ENCODE data around the gene AGAP3. TPM values are rescaled to one million over a fixed set of nuclear protein-coding genes. Genes with fewer than 3 reads are reported as not detected.
A peak's percentile ranks its signal among the peaks of the same experiment; 100 is the strongest.

The AGAP3 gene
- total and polyA plus RNA-seq, 7 experiments from 2014 or later = 6.0 to 70.6 (median 36.4) TPM

- DNase-seq (no peak), ATAC-seq (no peak)
- H3K27ac ChIP-seq (ENCODE audit: low read depth, low read length) = no peak overlapping the region
- H3K4me3 ChIP-seq (ENCODE audit: low read length) = no peak overlapping the region
- ChIA-PET CTCF (interaction anchor here (0.6 to 1.9 kb wide), 3 partner anchors 9 to 158 kb away, joined by 3 to 4 read pairs (median 3); no protein-coding TSS in a partner anchor), POLR2A (interaction anchor here (1.6 kb wide), 1 partner anchor 56 kb away, joined by 3 read pairs; no protein-coding TSS in a partner anchor)
- Mint-ChIP-seq H3K4me3 (peak overlapping the region in 9 of 10 donors; percentile 17 to 72 (median 46)), H3K27me3 (peaks cover 0 to 21% (median 0%) of the 10 kb centered on the region in 5 donors), H3K9me3 (no peaks in the 10 kb centered on the region), H3K36me3 (peaks cover 0 to 8% (median 3%) of the 10 kb centered on the region in 5 donors), H3K27ac (no peak overlapping the region), H3K4me1 (peaks cover 3 to 24% (median 10%) of the 10 kb centered on the region in 7 donors)
- no peaks in the 10 kb centered on the region for H3K4me1 ChIP-seq (ENCODE audit: control insufficient read depth in 2 of 2, insufficient read depth in 2 of 2, low read length in 2 of 2)
- H3K27me3 ChIP-seq (ENCODE audit: control insufficient read depth in 2 of 2, insufficient read depth in 2 of 2, low read length in 2 of 2) = peaks cover 0 to 4% of the 10 kb centered on the region in 2 donors
- no peaks in the 10 kb centered on the region for H3K9me3 ChIP-seq (ENCODE audit: control insufficient read depth in 2 of 3, low read length in 3 of 3)
- H3K36me3 ChIP-seq (ENCODE audit: control insufficient read depth in 2 of 3, insufficient read depth in 3 of 3, low read length in 3 of 3) = peaks cover 0 to 9% (median 0%) of the 10 kb centered on the region in 3 experiments
- intact Hi-C loops (cut with micrococcal nuclease) = loop anchor here in 1 of 2 donors (10.0 kb wide), 1 partner anchor 340 kb away; no protein-coding TSS in a partner anchor
Measured at GRCh38 chr7:151114151-151115090, 28.1 kb downstream of the AGAP3 start.

- Histone ChIP-seq H3K4me3 (ENCODE audit: low read length) (no peak overlapping the region), H3K36me3 (ENCODE audit: control insufficient read depth in 2 of 3, insufficient read depth in 3 of 3, low read length in 3 of 3) (peaks cover 0 to 18% (median 0%) of the 10 kb centered on the region in 3 experiments), H3K27ac (ENCODE audit: low read depth, low read length) (no peak overlapping the region), H3K27me3 (ENCODE audit: control insufficient read depth in 2 of 2, insufficient read depth in 2 of 2, low read length in 2 of 2) (peaks cover 0 to 4% of the 10 kb centered on the region in 2 donors), H3K9me3 (ENCODE audit: control insufficient read depth in 2 of 3, low read length in 3 of 3) (no peaks in the 10 kb centered on the region), H3K4me1 (ENCODE audit: control insufficient read depth in 2 of 2, insufficient read depth in 2 of 2, low read length in 2 of 2) (no peaks in the 10 kb centered on the region)
- ChIA-PET POLR2A (interaction anchor here (1.6 kb wide), 1 partner anchor 57 kb away, joined by 3 read pairs; no protein-coding TSS in a partner anchor), CTCF (interaction anchor here (0.6 to 1.9 kb wide), 2 partner anchors 9 to 141 kb away, joined by 3 to 4 read pairs; no protein-coding TSS in a partner anchor)
- Mint-ChIP-seq H3K27me3 (peaks cover 0 to 21% (median 0%) of the 10 kb centered on the region in 5 donors), H3K4me1 (peaks cover 3 to 22% (median 8%) of the 10 kb centered on the region in 7 donors), H3K9me3 (no peaks in the 10 kb centered on the region), H3K4me3 (peak overlapping the region in 9 of 10 donors; percentile 57 to 83 (median 70)), H3K27ac (peak overlapping the region in 4 of 9 donors; percentile 8 to 78 (median 26)), H3K36me3 (peaks cover 0 to 10% (median 3%) of the 10 kb centered on the region in 5 donors)
- DNase-seq (peak in 6 of 9 donors; percentile 17 to 62 (median 23)), ATAC-seq (peak; percentile 40)
- intact Hi-C loops (cut with micrococcal nuclease) = loop anchor here in 1 of 2 donors (10.0 kb wide), 1 partner anchor 340 kb away; no protein-coding TSS in a partner anchor
Measured at GRCh38 chr7:151115121-151115835, 29.0 kb downstream of the AGAP3 start.

- H3K27ac Mint-ChIP-seq = peak overlapping the region in 6 of 9 donors; percentile 8 to 78 (median 32)
- intact Hi-C loops (cut with micrococcal nuclease) = loop anchor here in 1 of 2 donors (10.0 kb wide), 1 partner anchor 341 kb away; no protein-coding TSS in a partner anchor
- peaks cover 0 to 21% (median 0%) of the 10 kb centered on the region in 5 donors for H3K27me3 Mint-ChIP-seq
- H3K9me3 Mint-ChIP-seq = no peaks in the 10 kb centered on the region
- peaks cover 0 to 24% (median 0%) of the 10 kb centered on the region in 3 experiments for H3K36me3 ChIP-seq (ENCODE audit: control insufficient read depth in 2 of 3, insufficient read depth in 3 of 3, low read length in 3 of 3)
- CTCF ChIA-PET = interaction anchor here (0.6 to 1.9 kb wide), 2 partner anchors 8 to 142 kb away, joined by 3 to 4 read pairs; no protein-coding TSS in a partner anchor
- no peak for DNase-seq
- peaks cover 0 to 14% (median 3%) of the 10 kb centered on the region in 5 donors for H3K36me3 Mint-ChIP-seq
- peak; percentile 16 for ATAC-seq
- H3K4me1 Mint-ChIP-seq = peaks cover 0 to 17% (median 4%) of the 10 kb centered on the region in 7 donors
- no peaks in the 10 kb centered on the region for H3K4me1 ChIP-seq (ENCODE audit: control insufficient read depth in 2 of 2, insufficient read depth in 2 of 2, low read length in 2 of 2)
- peak overlapping the region; percentile 59 for H3K27ac ChIP-seq (ENCODE audit: low read depth, low read length)
- peak overlapping the region in 9 of 10 donors; percentile 57 to 83 (median 70) for H3K4me3 Mint-ChIP-seq
- H3K27me3 ChIP-seq (ENCODE audit: control insufficient read depth in 2 of 2, insufficient read depth in 2 of 2, low read length in 2 of 2) = peaks cover 0 to 4% of the 10 kb centered on the region in 2 donors
- no peaks in the 10 kb centered on the region for H3K9me3 ChIP-seq (ENCODE audit: control insufficient read depth in 2 of 3, low read length in 3 of 3)
- POLR2A ChIA-PET = interaction anchor here (1.6 kb wide), 1 partner anchor 57 kb away, joined by 3 read pairs; no protein-coding TSS in a partner anchor
- no peak overlapping the region for H3K4me3 ChIP-seq (ENCODE audit: low read length)
Measured at GRCh38 chr7:151115836-151116418, 29.7 kb downstream of the AGAP3 start.

GRCh38 chr7:151116603-151117440 is 30.5 kb downstream of the AGAP3 start:
- H3K27ac ChIP-seq (ENCODE audit: low read depth, low read length) = peak overlapping the region; percentile 59
- peak overlapping the region; percentile 32 for H3K4me3 ChIP-seq (ENCODE audit: low read length)
- peaks cover 0 to 21% (median 0%) of the 10 kb centered on the region in 5 donors for H3K27me3 Mint-ChIP-seq
- POLR2A ChIA-PET = no interaction called here
- CTCF ChIA-PET = interaction anchor here (1.5 to 1.9 kb wide), 2 partner anchors 7 to 98 kb away, joined by 4 read pairs; no protein-coding TSS in a partner anchor
- no peaks in the 10 kb centered on the region for H3K9me3 Mint-ChIP-seq
- no peaks in the 10 kb centered on the region for H3K4me1 ChIP-seq (ENCODE audit: control insufficient read depth in 2 of 2, insufficient read depth in 2 of 2, low read length in 2 of 2)
- ATAC-seq = no peak
- H3K4me1 Mint-ChIP-seq = peaks cover 0 to 17% (median 4%) of the 10 kb centered on the region in 7 donors
- intact Hi-C loops (cut with micrococcal nuclease) = loop anchor here in 1 of 2 donors (10.0 kb wide), 1 partner anchor 342 kb away; no protein-coding TSS in a partner anchor
- peak overlapping the region; percentile 45 to 83 (median 72) for H3K4me3 Mint-ChIP-seq
- peaks cover 0 to 4% of the 10 kb centered on the region in 2 donors for H3K27me3 ChIP-seq (ENCODE audit: control insufficient read depth in 2 of 2, insufficient read depth in 2 of 2, low read length in 2 of 2)
- peak overlapping the region in 8 of 9 donors; percentile 70 to 95 (median 88) for H3K27ac Mint-ChIP-seq
- H3K36me3 Mint-ChIP-seq = peaks cover 0 to 22% (median 10%) of the 10 kb centered on the region in 5 donors
- DNase-seq = no peak
- H3K9me3 ChIP-seq (ENCODE audit: control insufficient read depth in 2 of 3, low read length in 3 of 3) = no peaks in the 10 kb centered on the region
- peaks cover 0 to 33% (median 0%) of the 10 kb centered on the region in 3 experiments for H3K36me3 ChIP-seq (ENCODE audit: control insufficient read depth in 2 of 3, insufficient read depth in 3 of 3, low read length in 3 of 3)

- Mint-ChIP-seq H3K9me3 (no peaks in the 10 kb centered on the region), H3K27ac (peak overlapping the region in 8 of 9 donors; percentile 70 to 95 (median 88)), H3K4me1 (peaks cover 0 to 17% (median 4%) of the 10 kb centered on the region in 7 donors), H3K27me3 (peaks cover 0 to 18% (median 0%) of the 10 kb centered on the region in 5 donors), H3K36me3 (peaks cover 0 to 22% (median 10%) of the 10 kb centered on the region in 5 donors), H3K4me3 (peak overlapping the region; percentile 17 to 83 (median 72))
- ATAC-seq (peak; percentile 66), DNase-seq (peak in 7 of 9 donors; percentile 21 to 57 (median 44))
- Histone ChIP-seq H3K4me1 (ENCODE audit: control insufficient read depth in 2 of 2, insufficient read depth in 2 of 2, low read length in 2 of 2) (no peaks in the 10 kb centered on the region), H3K9me3 (ENCODE audit: control insufficient read depth in 2 of 3, low read length in 3 of 3) (no peaks in the 10 kb centered on the region), H3K27ac (ENCODE audit: low read depth, low read length) (peak overlapping the region; percentile 59), H3K27me3 (ENCODE audit: control insufficient read depth in 2 of 2, insufficient read depth in 2 of 2, low read length in 2 of 2) (peaks cover 0 to 4% of the 10 kb centered on the region in 2 donors), H3K36me3 (ENCODE audit: control insufficient read depth in 2 of 3, insufficient read depth in 3 of 3, low read length in 3 of 3) (peaks cover 0 to 34% (median 0%) of the 10 kb centered on the region in 3 experiments), H3K4me3 (ENCODE audit: low read length) (peak overlapping the region; percentile 32)
- intact Hi-C loops (cut with micrococcal nuclease) = loop anchor here in 1 of 2 donors (10.0 kb wide), 1 partner anchor 343 kb away; no protein-coding TSS in a partner anchor
- POLR2A ChIA-PET = interaction anchor here (0.6 kb wide), 1 partner anchor 33 kb away, joined by 3 read pairs; no protein-coding TSS in a partner anchor
- CTCF ChIA-PET = interaction anchor here (1.5 kb wide), 1 partner anchor 99 kb away, joined by 4 read pairs; no protein-coding TSS in a partner anchor
Measured at GRCh38 chr7:151117565-151117964, 31.3 kb downstream of the AGAP3 start.
